GM12878 (cell line): ENCODE results near the gene PUS10. TPM values are rescaled to one million over a fixed set of nuclear protein-coding genes. Genes with fewer than 3 reads are reported as not detected.
"Not testable (repeated sequence)": the region's sequence is repeated elsewhere in the genome, so short reads cannot be mapped to it uniquely, and the experiment has no call there.

Source experiments
- ATAC-seq: fragments of 200-7000 bp; cut with Tn5 transposase; 3 replicates; pipeline ENCODE4 v1.9.1; 2020; ENCODE audit warnings: mild to moderate bottlenecking, moderate library complexity
- BruUV-seq: library from RNA; stranded (reverse); fragments of 400-500 nt; replicated peaks from 2 replicates; lab custom pipeline; 2021; lab: Mats Ljungman, UMichigan
- CTCF ChIA-PET: fragments of 300-600 bp; sonication (Branson Sonifier 250); formaldehyde crosslinking; extraction: SDS; loops from one replicate; lab custom pipeline; 2021; ENCODE audit warnings: inconsistent platforms; lab: Yijun Ruan, JAX
- POLR2A ChIA-PET: fragments of 350-600 bp; formaldehyde crosslinking; extraction: SDS; loops from one replicate; lab custom pipeline; 2021; ENCODE audit warnings: inconsistent platforms; lab: Charles Lee
- RAD21 ChIA-PET: fragments of 300-600 bp; sonication (Branson Sonifier 250); formaldehyde crosslinking; loops from one replicate; lab custom pipeline; 2023; ENCODE audit warnings: antibody characterized with exemption; ENCODE audit not compliant: unreplicated experiment; lab: Charles Lee
- SMC1A ChIA-PET: fragments of 300-600 bp; sonication (Branson Sonifier 250); formaldehyde crosslinking; loops from one replicate; lab custom pipeline; 2023; ENCODE audit not compliant: unreplicated experiment, uncharacterized antibody; lab: Charles Lee
- DNase-seq: peaks from one replicate; pipeline ENCODE4 v3.0.0-alpha.2; 2011; ENCODE audit warnings: low read depth, low spot score
- FAIRE-seq: peaks from 3 replicates; lab custom pipeline; 2011; peaks lifted over from hg19 to GRCh38; lab: Jason Lieb, UNC
- H2AFZ ChIP-seq: 2 replicates; pipeline ENCODE4 v1.6.0; 2011; ENCODE audit warnings: low read depth, low read length, control low read depth; ENCODE audit not compliant: control insufficient read depth
- H3K27ac ChIP-seq: 2 replicates; pipeline ENCODE4 v1.5.1; 2011; ENCODE audit warnings: control low read depth; ENCODE audit not compliant: control insufficient read depth, insufficient read depth
- H3K27me3 ChIP-seq, 2 experiments: replicated peaks in 1 of 2; 2 replicates each; pipeline versions ENCODE4 v1.6.0 to v1.6.1; 2011; ENCODE audit warnings: low read length in 1 of 2; ENCODE audit not compliant: control insufficient read depth in 2 of 2, insufficient read depth in 2 of 2
- H3K36me3 ChIP-seq, 2 experiments: 2 replicates each; pipeline ENCODE4 v1.5.1; 2011; ENCODE audit warnings: low read length in 1 of 2; ENCODE audit not compliant: control insufficient read depth in 2 of 2, insufficient read depth in 2 of 2
- H3K4me1 ChIP-seq: 2 replicates; pipeline ENCODE4 v1.6.1; 2011; ENCODE audit warnings: mild to moderate bottlenecking, low read length, moderate library complexity, mixed read lengths; ENCODE audit not compliant: control insufficient read depth, insufficient read depth
- H3K4me2 ChIP-seq: 2 replicates; pipeline ENCODE4 v1.6.0; 2011; ENCODE audit warnings: control low read depth; ENCODE audit not compliant: control insufficient read depth, insufficient read depth
- H3K4me3 ChIP-seq: fragments of 200-600 bp; sonication (generic); 2 replicates; pipeline ENCODE4 v1.5.1; 2016
- H3K79me2 ChIP-seq: 2 replicates; pipeline ENCODE4 v1.6.0; 2011; ENCODE audit warnings: low read length; ENCODE audit not compliant: control insufficient read depth, insufficient read depth
- H3K9ac ChIP-seq: 2 replicates; pipeline ENCODE4 v1.8.0; 2011; ENCODE audit warnings: low read length, control low read depth, mixed read lengths; ENCODE audit not compliant: control insufficient read depth, insufficient read depth
- H3K9me3 ChIP-seq: replicated peaks from 3 replicates; pipeline ENCODE4 v1.5.1; 2011; ENCODE audit warnings: mild to moderate bottlenecking, low read length; ENCODE audit not compliant: control insufficient read depth, insufficient read depth
- H4K20me1 ChIP-seq: 2 replicates; pipeline ENCODE4 v1.6.0; 2011; ENCODE audit not compliant: control insufficient read depth, insufficient read depth
- HDAC2 ChIP-seq: fragments of 200-600 bp; sonication (generic); IDR thresholded peaks from 2 replicates; pipeline ENCODE4 v1.6.1; 2017
- HDGF ChIP-seq: fragments of 450-650 bp; IDR thresholded peaks from 2 replicates; pipeline ENCODE4 v1.6.1; 2016; ENCODE audit warnings: antibody characterized with exemption
- JUND ChIP-seq: IDR thresholded peaks from 2 replicates; pipeline ENCODE4 v1.6.1; 2012; ENCODE audit warnings: low read depth, mild to moderate bottlenecking, low read length, improper control_type of control experiment, moderate library complexity
- MTA2 ChIP-seq: fragments of 450-650 bp; IDR thresholded peaks from 2 replicates; pipeline ENCODE4 v1.6.1; 2016; ENCODE audit warnings: low read depth, mild to moderate bottlenecking, moderate library complexity
- NR2F1 ChIP-seq: fragments of 450-650 bp; conservative IDR thresholded peaks from 2 replicates; pipeline ENCODE4 v1.6.1; 2017; ENCODE audit warnings: mild to moderate bottlenecking
- RFX5 ChIP-seq: IDR thresholded peaks from 2 replicates; pipeline ENCODE4 v1.6.1; 2011; ENCODE audit warnings: low read depth, low read length, improper control_type of control experiment
- SMAD5 ChIP-seq: IDR thresholded peaks from 2 replicates; pipeline ENCODE4 v1.6.1; 2016; ENCODE audit warnings: antibody characterized with exemption, low read depth
- SREBF1 ChIP-seq: IDR thresholded peaks from 2 replicates; pipeline ENCODE4 v1.6.1; 2012; ENCODE audit warnings: mild to moderate bottlenecking, low read length
- TBL1XR1 ChIP-seq: IDR thresholded peaks from 2 replicates; pipeline ENCODE4 v1.6.1; 2012; ENCODE audit warnings: low read depth, low read length, improper control_type of control experiment
- ZNF622 ChIP-seq: fragments of 450-650 bp; IDR thresholded peaks from 2 replicates; pipeline ENCODE4 v1.6.1; 2017; ENCODE audit warnings: mild to moderate bottlenecking, inconsistent platforms
- WGBS: methylation state at CpG from one replicate; pipeline ENCODE4 v1.1.6; 2016; ENCODE audit warnings: low lambda C conversion rate; ENCODE audit not compliant: insufficient replicate concordance, insufficient coverage; ENCODE audit errors: missing lambda C conversion rate; 5-methylcytosine and 5-hydroxymethylcytosine counted together
- in situ Hi-C: fragments of 300-500 bp; cut with MboI; formaldehyde crosslinking; loops from 9 replicates; pipeline ENCODE4 v1.14.3; 2018; ENCODE audit warnings: mixed read lengths
- intact Hi-C: fragments of 100-400 bp; cut with micrococcal nuclease; formaldehyde crosslinking; loops from one replicate; pipeline ENCODE4 v1.14.2; 2022; ENCODE audit not compliant: unreplicated experiment
- polyA plus RNA-seq, 11 experiments: library from polyadenylated mRNA; depleted of rRNA in 4 of 11; unstranded in 6 of 11; stranded (reverse) in 5 of 11; fragments of >200 nt; fragmentation: Nextera tagmentation in 4 of 11; fragmentation: Illumina TruSeq in 1 of 11; extraction: Ambion mirVana in 4 of 11; extraction: Trizol in 1 of 11; gene quantifications; 1 replicate in 1 of 11; 2 replicates in 10 of 11; pipeline versions ENCODE4 v1.2.1 to v1.2.3, GENCODE V29; 2011 to 2016; ENCODE audit warnings: inconsistent platforms in 2 of 11, missing spikeins in 2 of 11, low read depth in 1 of 11
- total RNA-seq, 4 experiments: library from RNA; depleted of rRNA in 3 of 4; stranded (reverse); fragments of >200 nt in 3 of 4; fragmentation: Illumina TruSeq in 1 of 4; extraction: Trizol in 1 of 4; gene quantifications; 2 replicates each; pipeline versions ENCODE4 v1.2.1 to v1.2.3, GENCODE V29; 2013 to 2021
- TF ChIP-seq, protein P1 (sequence below): fragments of 450-650 bp; IDR thresholded peaks from 2 replicates; pipeline ENCODE4 v1.6.1; 2017; ENCODE audit warnings: borderline replicate concordance
- TF ChIP-seq, protein P2 (sequence below): IDR thresholded peaks from 2 replicates; pipeline ENCODE4 v1.6.1; 2012; ENCODE audit warnings: low read length, inconsistent platforms
- TF ChIP-seq, protein P3 (sequence below): fragments of 450-650 bp; IDR thresholded peaks from 2 replicates; pipeline ENCODE4 v1.6.1; 2017; ENCODE audit warnings: antibody characterized with exemption, mild to moderate bottlenecking, moderate library complexity

Gene PUS10
- total and polyA plus RNA-seq, 10 of the 15 experiments (the other 5 are each of a cell fraction or from before 2014, with no cell fraction given), result 9.1 to 17.0 (median 13.0) TPM

DNA sequence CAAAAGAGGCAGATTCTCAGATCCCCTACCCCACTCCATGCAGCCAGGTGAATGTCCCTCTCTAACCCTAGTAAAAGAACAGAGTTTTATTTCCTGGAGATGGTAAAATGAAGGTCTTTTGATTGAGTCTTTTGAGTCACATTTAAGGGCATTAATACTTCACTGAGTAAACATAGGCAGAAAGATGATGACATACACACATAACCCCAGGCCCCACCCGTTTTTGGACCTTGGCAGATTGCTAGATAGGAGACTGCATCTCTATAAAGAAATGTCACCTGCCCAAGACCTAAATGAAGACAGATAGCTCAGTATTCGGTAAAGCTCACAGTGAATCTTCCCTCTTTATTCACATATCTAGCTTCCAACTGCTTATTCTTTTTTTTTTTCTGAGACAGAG lies 28.8 kb downstream of the PUS10 start:
- no peak for FAIRE-seq
- H2AFZ ChIP-seq, result no peak overlapping the region
- in situ Hi-C loops, result no loop called here
- POLR2A ChIA-PET, result interaction anchor here (1.1 to 1.7 kb wide), 2 partner anchors 23 to 150 kb away, joined by 3 to 7 read pairs; no protein-coding TSS in a partner anchor
- H4K20me1 ChIP-seq, result no peaks in the 10 kb centered on the region
- 60% methylated on average over 2 of the region's 2 CpGs for WGBS
- H3K4me3 ChIP-seq, result no peak overlapping the region
- H3K27me3 ChIP-seq, result no peaks in the 10 kb centered on the region
- no peak overlapping the region for H3K9ac ChIP-seq
- H3K36me3 ChIP-seq, result no peaks in the 10 kb centered on the region; a peak in 1 of 4 replicates
- H3K4me1 ChIP-seq, result peaks cover 21% of the 10 kb centered on the region
- no peak for ATAC-seq
- no peak overlapping the region for H3K4me2 ChIP-seq
- H3K27ac ChIP-seq, result no peak overlapping the region
- RAD21 ChIA-PET, result interaction anchor here (0.6 to 1.2 kb wide), 2 partner anchors 10 to 78 kb away, joined by 4 to 6 read pairs; no protein-coding TSS in a partner anchor
- H3K9me3 ChIP-seq, result peaks cover 8% of the 10 kb centered on the region; the same call in 2 of the 3 replicates
- no TSS peak for BruUV-seq
- TF ChIP-seq, protein P1, sequence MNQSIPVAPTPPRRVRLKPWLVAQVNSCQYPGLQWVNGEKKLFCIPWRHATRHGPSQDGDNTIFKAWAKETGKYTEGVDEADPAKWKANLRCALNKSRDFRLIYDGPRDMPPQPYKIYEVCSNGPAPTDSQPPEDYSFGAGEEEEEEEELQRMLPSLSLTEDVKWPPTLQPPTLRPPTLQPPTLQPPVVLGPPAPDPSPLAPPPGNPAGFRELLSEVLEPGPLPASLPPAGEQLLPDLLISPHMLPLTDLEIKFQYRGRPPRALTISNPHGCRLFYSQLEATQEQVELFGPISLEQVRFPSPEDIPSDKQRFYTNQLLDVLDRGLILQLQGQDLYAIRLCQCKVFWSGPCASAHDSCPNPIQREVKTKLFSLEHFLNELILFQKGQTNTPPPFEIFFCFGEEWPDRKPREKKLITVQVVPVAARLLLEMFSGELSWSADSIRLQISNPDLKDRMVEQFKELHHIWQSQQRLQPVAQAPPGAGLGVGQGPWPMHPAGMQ, result no peak
- TF ChIP-seq SMAD5 (no peak), SREBF1 (no peak), NR2F1 (no peak), RFX5 (no peak), HDGF (no peak), JUND (no peak), ZNF622 (no peak), MTA2 (no peak), TBL1XR1 (no peak), HDAC2 (no peak)
- TF ChIP-seq, protein P2, sequence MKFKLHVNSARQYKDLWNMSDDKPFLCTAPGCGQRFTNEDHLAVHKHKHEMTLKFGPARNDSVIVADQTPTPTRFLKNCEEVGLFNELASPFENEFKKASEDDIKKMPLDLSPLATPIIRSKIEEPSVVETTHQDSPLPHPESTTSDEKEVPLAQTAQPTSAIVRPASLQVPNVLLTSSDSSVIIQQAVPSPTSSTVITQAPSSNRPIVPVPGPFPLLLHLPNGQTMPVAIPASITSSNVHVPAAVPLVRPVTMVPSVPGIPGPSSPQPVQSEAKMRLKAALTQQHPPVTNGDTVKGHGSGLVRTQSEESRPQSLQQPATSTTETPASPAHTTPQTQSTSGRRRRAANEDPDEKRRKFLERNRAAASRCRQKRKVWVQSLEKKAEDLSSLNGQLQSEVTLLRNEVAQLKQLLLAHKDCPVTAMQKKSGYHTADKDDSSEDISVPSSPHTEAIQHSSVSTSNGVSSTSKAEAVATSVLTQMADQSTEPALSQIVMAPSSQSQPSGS, result no peak
- TF ChIP-seq, protein P3, sequence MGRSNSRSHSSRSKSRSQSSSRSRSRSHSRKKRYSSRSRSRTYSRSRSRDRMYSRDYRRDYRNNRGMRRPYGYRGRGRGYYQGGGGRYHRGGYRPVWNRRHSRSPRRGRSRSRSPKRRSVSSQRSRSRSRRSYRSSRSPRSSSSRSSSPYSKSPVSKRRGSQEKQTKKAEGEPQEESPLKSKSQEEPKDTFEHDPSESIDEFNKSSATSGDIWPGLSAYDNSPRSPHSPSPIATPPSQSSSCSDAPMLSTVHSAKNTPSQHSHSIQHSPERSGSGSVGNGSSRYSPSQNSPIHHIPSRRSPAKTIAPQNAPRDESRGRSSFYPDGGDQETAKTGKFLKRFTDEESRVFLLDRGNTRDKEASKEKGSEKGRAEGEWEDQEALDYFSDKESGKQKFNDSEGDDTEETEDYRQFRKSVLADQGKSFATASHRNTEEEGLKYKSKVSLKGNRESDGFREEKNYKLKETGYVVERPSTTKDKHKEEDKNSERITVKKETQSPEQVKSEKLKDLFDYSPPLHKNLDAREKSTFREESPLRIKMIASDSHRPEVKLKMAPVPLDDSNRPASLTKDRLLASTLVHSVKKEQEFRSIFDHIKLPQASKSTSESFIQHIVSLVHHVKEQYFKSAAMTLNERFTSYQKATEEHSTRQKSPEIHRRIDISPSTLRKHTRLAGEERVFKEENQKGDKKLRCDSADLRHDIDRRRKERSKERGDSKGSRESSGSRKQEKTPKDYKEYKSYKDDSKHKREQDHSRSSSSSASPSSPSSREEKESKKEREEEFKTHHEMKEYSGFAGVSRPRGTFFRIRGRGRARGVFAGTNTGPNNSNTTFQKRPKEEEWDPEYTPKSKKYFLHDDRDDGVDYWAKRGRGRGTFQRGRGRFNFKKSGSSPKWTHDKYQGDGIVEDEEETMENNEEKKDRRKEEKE, result no peak
- SMC1A ChIA-PET, result interaction anchor here (1.0 to 7.9 kb wide), 4 partner anchors 15 to 105 kb away, joined by 3 to 76 read pairs (median 6); no protein-coding TSS in a partner anchor
- CTCF ChIA-PET, result interaction anchor here (1.2 kb wide), 1 partner anchor 157 kb away, joined by 3 read pairs; no protein-coding TSS in a partner anchor
- intact Hi-C loops, result no loop called here
- DNase-seq, result no peak
- H3K79me2 ChIP-seq, result no peaks in the 10 kb centered on the region

DNA sequence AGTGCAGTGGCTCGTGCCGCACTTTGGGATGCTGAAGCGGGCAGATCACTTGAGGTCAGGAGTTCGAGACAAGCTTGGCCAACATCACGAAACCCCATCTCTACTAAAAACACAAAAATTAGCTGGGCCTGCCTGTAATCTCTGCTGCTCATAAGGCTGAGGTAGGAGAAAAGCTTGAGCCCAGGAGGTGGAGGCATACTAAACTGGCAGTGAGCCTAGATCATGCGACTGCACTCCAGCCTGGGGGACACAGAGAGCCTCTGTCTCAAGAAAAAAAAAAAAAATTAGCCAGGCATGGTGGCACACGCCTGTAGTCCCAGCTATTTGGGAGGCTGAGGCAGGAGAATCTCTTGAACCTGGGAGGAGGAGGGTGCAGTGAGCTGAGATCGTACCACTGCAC lies 30.4 kb downstream of the PUS10 start:
- ATAC-seq, H3K4me2 ChIP-seq, H3K79me2 ChIP-seq, H3K4me3 ChIP-seq, DNase-seq, intact Hi-C loops, FAIRE-seq, H4K20me1 ChIP-seq, H3K36me3 ChIP-seq, in situ Hi-C loops, H3K27me3 ChIP-seq, BruUV-seq, H2AFZ ChIP-seq, H3K9ac ChIP-seq, H3K27ac ChIP-seq, H3K9me3 ChIP-seq: not testable (repeated sequence)
- CTCF ChIA-PET, result interaction anchor here (0.6 to 1.9 kb wide), 7 partner anchors 11 to 182 kb away, joined by 3 to 10 read pairs (median 4); no protein-coding TSS in a partner anchor
- POLR2A ChIA-PET, result interaction anchor here (1.0 kb wide), 1 partner anchor 13 kb away, joined by 7 read pairs; no protein-coding TSS in a partner anchor
- WGBS, result 91% methylated on average over 8 of the region's 8 CpGs
- RAD21 ChIA-PET, result interaction anchor here (0.6 to 2.4 kb wide), 6 partner anchors 8 to 76 kb away, joined by 4 to 11 read pairs (median 4); no protein-coding TSS in a partner anchor
- SMC1A ChIA-PET, result interaction anchor here (0.6 to 4.2 kb wide), 10 partner anchors 13 to 633 kb away, joined by 3 to 41 read pairs (median 4); partner anchors contain the start of gene REL
- peaks cover 17% of the 10 kb centered on the region for H3K4me1 ChIP-seq
